Neural progenitor cell (in vitro differentiated cells): Measurements from ENCODE around the gene OVAAL. TPM values are rescaled to one million over a fixed set of nuclear protein-coding genes. Genes with fewer than 3 reads are reported as not detected.
A peak's percentile ranks its signal among the peaks of the same experiment; 100 is the strongest.

Source experiments
- DNase-seq: peaks from one replicate; pipeline ENCODE4 v3.0.0-alpha.2; 2016; ENCODE audit warnings: low spot score
- H2AFZ ChIP-seq: fragments of 200-600 bp; sonication (generic); replicated peaks from 2 replicates; pipeline ENCODE4 v1.6.1; 2016; ENCODE audit warnings: antibody characterized with exemption
- H3F3A ChIP-seq: fragments of 200-600 bp; sonication (generic); 2 replicates; pipeline ENCODE4 v1.6.1; 2016; ENCODE audit warnings: antibody characterized with exemption, low read depth
- H3K27ac ChIP-seq: fragments of 200-600 bp; sonication (generic); 2 replicates; pipeline ENCODE4 v1.5.1; 2016; ENCODE audit warnings: mild to moderate bottlenecking
- H3K27me3 ChIP-seq: fragments of 200-600 bp; sonication (generic); 2 replicates; pipeline ENCODE4 v1.6.1; 2016; ENCODE audit warnings: mild to moderate bottlenecking, moderate library complexity
- H3K36me3 ChIP-seq: fragments of 200-600 bp; sonication (generic); 2 replicates; pipeline ENCODE4 v1.5.1; 2016
- H3K4me1 ChIP-seq: fragments of 200-600 bp; sonication (generic); 2 replicates; pipeline ENCODE4 v1.6.1; 2016; ENCODE audit warnings: mixed run types
- H3K4me2 ChIP-seq: fragments of 200-600 bp; sonication (generic); 2 replicates; pipeline ENCODE4 v1.6.1; 2016
- H3K4me3 ChIP-seq: fragments of 200-600 bp; sonication (generic); 2 replicates; pipeline ENCODE4 v1.5.1; 2016
- H3K79me2 ChIP-seq: fragments of 200-600 bp; sonication (generic); 2 replicates; pipeline ENCODE4 v1.6.1; 2016; ENCODE audit warnings: low read depth
- H3K9ac ChIP-seq: fragments of 200-600 bp; sonication (generic); 2 replicates; pipeline ENCODE4 v1.6.1; 2016
- H3K9me3 ChIP-seq: fragments of 200-600 bp; sonication (generic); 2 replicates; pipeline ENCODE4 v1.5.1; 2016; ENCODE audit warnings: low read depth
- H4K20me1 ChIP-seq: fragments of 200-600 bp; sonication (generic); 2 replicates; pipeline ENCODE4 v1.6.1; 2016; ENCODE audit warnings: low read depth
- H3K27ac Mint-ChIP-seq: 3 replicates; pipeline ENCODE4 v1.8.0; 2021; ENCODE audit warnings: mixed read lengths
- H3K27me3 Mint-ChIP-seq: 2 replicates; pipeline ENCODE4 v1.8.0; 2022; ENCODE audit warnings: low read depth, mild to moderate bottlenecking, inconsistent platforms, moderate library complexity, mixed read lengths; ENCODE audit not compliant: insufficient read depth
- H3K36me3 Mint-ChIP-seq: 3 replicates; pipeline ENCODE4 v1.8.0; 2021; ENCODE audit warnings: mixed read lengths
- H3K4me1 Mint-ChIP-seq: 3 replicates; pipeline ENCODE4 v1.8.0; 2021; ENCODE audit warnings: mixed read lengths
- H3K4me3 Mint-ChIP-seq: 3 replicates; pipeline ENCODE4 v1.8.0; 2021; ENCODE audit warnings: mild to moderate bottlenecking, moderate library complexity, mixed read lengths
- H3K9me3 Mint-ChIP-seq: 3 replicates; pipeline ENCODE4 v1.8.0; 2020; ENCODE audit warnings: mixed read lengths
- EZH2 ChIP-seq: fragments of 200-600 bp; sonication (generic); IDR thresholded peaks from 2 replicates; pipeline ENCODE4 v1.6.1; 2017; ENCODE audit warnings: antibody characterized with exemption, mild to moderate bottlenecking, moderate library complexity
- EZH2phosphoT487 ChIP-seq: fragments of 200-600 bp; sonication (generic); IDR thresholded peaks from 2 replicates; pipeline ENCODE4 v1.6.1; 2017; ENCODE audit warnings: antibody characterized with exemption
- total RNA-seq: library from RNA; depleted of rRNA; stranded (reverse); fragments of >200 nt; gene quantifications from 2 replicates; pipeline ENCODE4 v1.2.3, GENCODE V29; 2015; ENCODE audit warnings: low replicate concordance
- TF ChIP-seq, protein P1 (sequence below): fragments of 200-600 bp; sonication (generic); IDR thresholded peaks from 2 replicates; pipeline ENCODE4 v1.5.1; 2017; ENCODE audit warnings: antibody characterized with exemption, mild to moderate bottlenecking

OVAAL gene
- total RNA-seq, 1 donor from 2014 or later, result not detected

DNA sequence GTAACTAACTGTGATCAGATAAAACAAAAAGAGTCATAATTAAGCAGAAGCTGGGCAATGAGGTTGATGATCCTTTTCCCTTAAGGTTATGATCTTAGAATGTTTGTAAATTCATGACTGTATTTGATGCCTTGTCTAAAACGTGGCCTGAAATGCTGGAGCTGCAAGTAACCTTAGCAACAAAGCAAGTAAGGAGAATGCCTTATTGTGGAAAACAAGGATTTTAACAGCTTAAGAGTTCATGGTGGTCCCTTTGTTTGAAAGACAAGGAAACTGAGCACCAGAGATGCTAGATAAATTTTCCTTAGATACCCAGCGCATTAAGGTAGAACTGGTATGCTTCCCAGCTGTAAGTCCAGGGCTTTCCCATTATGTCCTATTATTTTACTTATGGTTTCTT is 47.4 kb downstream of the OVAAL start:
- H3K4me3 Mint-ChIP-seq, result no peak overlapping the region

DNA sequence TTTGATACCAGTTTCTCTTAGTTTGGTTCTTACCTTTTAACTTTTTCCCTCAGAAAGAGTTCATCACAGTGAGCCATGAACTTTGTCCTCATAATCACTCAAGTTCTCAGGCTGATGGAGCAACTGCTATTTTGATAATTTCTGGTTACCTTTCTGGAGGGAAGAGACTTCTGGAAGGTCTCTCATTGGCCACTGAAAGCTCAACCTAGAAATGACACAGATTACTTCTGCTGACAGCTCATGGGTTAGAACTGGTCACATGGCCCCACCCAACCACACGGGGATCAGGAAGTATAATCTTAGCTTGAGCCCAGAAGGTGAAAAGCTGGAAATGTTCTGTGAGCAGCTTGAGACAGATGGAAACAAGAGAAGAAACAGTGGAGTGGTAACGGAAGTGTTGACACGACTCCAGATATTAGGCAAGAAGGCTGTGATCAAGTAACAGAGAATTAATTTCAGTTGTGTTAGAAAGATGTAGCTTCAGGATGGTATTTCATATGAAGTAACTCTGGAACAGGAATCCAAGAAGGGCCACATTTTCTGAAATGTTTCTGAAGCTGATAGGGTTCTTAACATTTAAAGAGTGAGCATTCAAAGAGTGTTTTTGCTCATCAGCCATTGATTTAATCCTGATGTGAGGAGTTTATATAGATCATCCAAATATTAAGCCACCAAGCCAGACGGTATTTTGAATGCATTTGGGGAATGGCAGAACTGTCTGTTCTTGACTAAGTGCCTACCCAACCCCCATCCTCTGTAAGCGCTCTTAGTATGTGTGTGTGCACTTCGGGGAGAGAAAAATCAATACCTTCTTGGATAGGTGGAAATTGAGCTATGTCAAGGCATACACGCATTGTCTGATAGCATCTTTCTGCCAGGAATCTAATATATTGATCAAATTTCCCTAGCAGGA is 51.1 kb downstream of the OVAAL start:
- Histone ChIP-seq H3K4me3 (no peak overlapping the region), H2AFZ (peak overlapping the region; percentile 35), H3F3A (no peaks in the 10 kb centered on the region), H3K27ac (no peak overlapping the region), H3K9me3 (no peaks in the 10 kb centered on the region), H3K36me3 (no peaks in the 10 kb centered on the region), H4K20me1 (no peaks in the 10 kb centered on the region), H3K9ac (no peak overlapping the region), H3K79me2 (no peaks in the 10 kb centered on the region), H3K4me2 (peak overlapping the region; percentile 3), H3K4me1 (peaks cover 37% of the 10 kb centered on the region), H3K27me3 (no peaks in the 10 kb centered on the region)
- no peak overlapping the region for H3K4me3 Mint-ChIP-seq
- H3K4me1 Mint-ChIP-seq, result peaks cover 35% of the 10 kb centered on the region
- H3K27me3 Mint-ChIP-seq, result peaks cover 4% of the 10 kb centered on the region
- TF ChIP-seq EZH2phosphoT487, result no peak
- TF ChIP-seq, protein P1, sequence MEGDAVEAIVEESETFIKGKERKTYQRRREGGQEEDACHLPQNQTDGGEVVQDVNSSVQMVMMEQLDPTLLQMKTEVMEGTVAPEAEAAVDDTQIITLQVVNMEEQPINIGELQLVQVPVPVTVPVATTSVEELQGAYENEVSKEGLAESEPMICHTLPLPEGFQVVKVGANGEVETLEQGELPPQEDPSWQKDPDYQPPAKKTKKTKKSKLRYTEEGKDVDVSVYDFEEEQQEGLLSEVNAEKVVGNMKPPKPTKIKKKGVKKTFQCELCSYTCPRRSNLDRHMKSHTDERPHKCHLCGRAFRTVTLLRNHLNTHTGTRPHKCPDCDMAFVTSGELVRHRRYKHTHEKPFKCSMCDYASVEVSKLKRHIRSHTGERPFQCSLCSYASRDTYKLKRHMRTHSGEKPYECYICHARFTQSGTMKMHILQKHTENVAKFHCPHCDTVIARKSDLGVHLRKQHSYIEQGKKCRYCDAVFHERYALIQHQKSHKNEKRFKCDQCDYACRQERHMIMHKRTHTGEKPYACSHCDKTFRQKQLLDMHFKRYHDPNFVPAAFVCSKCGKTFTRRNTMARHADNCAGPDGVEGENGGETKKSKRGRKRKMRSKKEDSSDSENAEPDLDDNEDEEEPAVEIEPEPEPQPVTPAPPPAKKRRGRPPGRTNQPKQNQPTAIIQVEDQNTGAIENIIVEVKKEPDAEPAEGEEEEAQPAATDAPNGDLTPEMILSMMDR, result no peak
- TF ChIP-seq EZH2, result no peak
- no peak for DNase-seq
- no peaks in the 10 kb centered on the region for H3K9me3 Mint-ChIP-seq
- H3K27ac Mint-ChIP-seq, result no peak overlapping the region
- H3K36me3 Mint-ChIP-seq, result no peaks in the 10 kb centered on the region

More for the DNA sequence above, 47.4 kb downstream of the OVAAL start:
- Histone ChIP-seq H3K9ac (no peak overlapping the region), H3K4me2 (peak overlapping the region; percentile 46), H4K20me1 (no peaks in the 10 kb centered on the region), H3K27ac (no peak overlapping the region), H3K36me3 (no peaks in the 10 kb centered on the region), H3K9me3 (no peaks in the 10 kb centered on the region), H3K4me1 (peaks cover 27% of the 10 kb centered on the region), H3F3A (no peaks in the 10 kb centered on the region), H2AFZ (no peak overlapping the region), H3K79me2 (no peaks in the 10 kb centered on the region), H3K27me3 (no peaks in the 10 kb centered on the region), H3K4me3 (peak overlapping the region; percentile 6)
- Mint-ChIP-seq H3K27ac (no peak overlapping the region), H3K36me3 (no peaks in the 10 kb centered on the region), H3K27me3 (peaks cover 4% of the 10 kb centered on the region), H3K4me1 (peaks cover 27% of the 10 kb centered on the region), H3K9me3 (no peaks in the 10 kb centered on the region)
- DNase-seq, result peak; percentile 33
- no peak for TF ChIP-seq EZH2
- no peak for TF ChIP-seq EZH2phosphoT487
- TF ChIP-seq, protein P1, result no peak

DNA sequence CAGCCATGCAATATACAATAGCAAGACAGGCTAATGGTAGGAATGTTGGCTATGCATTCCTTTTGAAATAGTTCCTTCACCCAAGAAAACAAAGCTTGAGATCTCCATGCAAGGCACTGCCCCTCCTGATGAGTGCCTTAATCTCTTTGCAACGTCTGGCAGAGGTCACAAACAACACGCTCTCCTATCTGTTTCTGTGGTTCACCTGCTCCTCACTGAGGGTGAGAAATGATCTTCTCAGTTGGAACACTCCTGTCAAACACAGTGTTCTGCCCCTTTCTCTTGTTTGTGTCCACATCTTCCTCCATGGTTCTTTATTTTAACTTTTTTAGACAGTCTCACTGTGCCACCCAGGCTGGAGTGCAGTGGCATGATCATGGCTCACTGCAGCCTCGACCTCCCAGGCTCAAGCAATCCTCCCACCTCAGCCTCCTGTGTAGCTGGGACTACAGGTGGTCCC is 51.8 kb downstream of the OVAAL start:
- H3K4me1 ChIP-seq, result peaks cover 37% of the 10 kb centered on the region
- Mint-ChIP-seq H3K36me3 (no peaks in the 10 kb centered on the region), H3K4me3 (no peak overlapping the region), H3K4me1 (peaks cover 36% of the 10 kb centered on the region), H3K9me3 (no peaks in the 10 kb centered on the region), H3K27ac (peak overlapping the region; percentile 2), H3K27me3 (peaks cover 4% of the 10 kb centered on the region)
- no peaks in the 10 kb centered on the region for H3K36me3 ChIP-seq
- no peaks in the 10 kb centered on the region for H3K79me2 ChIP-seq
- H4K20me1 ChIP-seq, result no peaks in the 10 kb centered on the region
- no peak for TF ChIP-seq EZH2phosphoT487
- TF ChIP-seq, protein P1, result no peak
- TF ChIP-seq EZH2, result no peak
- no peaks in the 10 kb centered on the region for H3F3A ChIP-seq
- H2AFZ ChIP-seq, result peak overlapping the region; percentile 35
- H3K9ac ChIP-seq, result no peak overlapping the region
- no peak overlapping the region for H3K27ac ChIP-seq
- no peaks in the 10 kb centered on the region for H3K9me3 ChIP-seq
- H3K4me2 ChIP-seq, result peak overlapping the region; percentile 3
- H3K27me3 ChIP-seq, result no peaks in the 10 kb centered on the region
- peak; percentile 35 for DNase-seq
- H3K4me3 ChIP-seq, result no peak overlapping the region
